Naive thymus-derived CD4-positive, alpha-beta T cell (primary cell): ENCODE data around the gene CTDSP2. TPM values are rescaled to one million over a fixed set of nuclear protein-coding genes. Genes with fewer than 3 reads are reported as not detected.
A peak's percentile ranks its signal among the peaks of the same experiment; 100 is the strongest.

Experiments
- ATAC-seq: fragments of 150-1000 bp; cut with Tn5 transposase; 2 replicates; pipeline ENCODE4 v1.10.0; 2021; ENCODE audit warnings: mild to moderate bottlenecking, moderate library complexity
- CTCF ChIA-PET: fragments of 350-600 bp; sonication (Branson Sonifier 250); formaldehyde crosslinking; loops from one replicate; lab custom pipeline; 2021; ENCODE audit warnings: antibody characterized with exemption; lab: Charles Lee
- POLR2A ChIA-PET: fragments of 350-600 bp; sonication (Branson Sonifier 250); formaldehyde crosslinking; loops from one replicate; lab custom pipeline; 2021; ENCODE audit warnings: antibody characterized with exemption, inconsistent platforms; lab: Charles Lee
- DNase-seq, 9 donors: peaks; one replicate each; pipeline versions ENCODE4 v3.0.0 to v3.0.0-alpha.2; 2020 to 2022; ENCODE audit warnings: mixed read lengths in 1 of 9
- H3K27ac ChIP-seq: one replicate; pipeline ENCODE4 v1.7.0; 2013; ENCODE audit warnings: mild to moderate bottlenecking, low read depth, low read length, moderate library complexity
- H3K27me3 ChIP-seq, 2 donors: one replicate each; pipeline ENCODE4 v1.7.0; 2013; ENCODE audit warnings: low read length in 2 of 2, mild to moderate bottlenecking in 2 of 2, moderate library complexity in 2 of 2; ENCODE audit not compliant: control insufficient read depth in 2 of 2, insufficient read depth in 2 of 2
- H3K36me3 ChIP-seq, 3 experiments: 1 replicate in 2 of 3; 2 replicates in 1 of 3; pipeline ENCODE4 v1.7.0; 2013; ENCODE audit warnings: low read length in 3 of 3, mild to moderate bottlenecking in 3 of 3, moderate library complexity in 1 of 3; ENCODE audit not compliant: insufficient read depth in 3 of 3, control insufficient read depth in 2 of 3
- H3K4me1 ChIP-seq, 2 donors: one replicate each; pipeline ENCODE4 v1.7.0; 2013; ENCODE audit warnings: low read length in 2 of 2, mild to moderate bottlenecking in 2 of 2, moderate library complexity in 1 of 2; ENCODE audit not compliant: control insufficient read depth in 2 of 2, insufficient read depth in 2 of 2
- H3K4me3 ChIP-seq: 2 replicates; pipeline ENCODE4 v1.7.0; 2013; ENCODE audit warnings: mild to moderate bottlenecking, low read length
- H3K9me3 ChIP-seq, 3 experiments: 1 replicate in 2 of 3; 2 replicates in 1 of 3; pipeline ENCODE4 v1.7.0; 2013; ENCODE audit warnings: low read length in 3 of 3; ENCODE audit not compliant: control insufficient read depth in 2 of 3
- H3K27ac Mint-ChIP-seq, 9 donors: one replicate each; pipeline ENCODE4 v1.8.0; 2020 to 2022; ENCODE audit warnings: mixed read lengths in 9 of 9, mild to moderate bottlenecking in 8 of 9, moderate library complexity in 5 of 9, inconsistent platforms in 2 of 9
- H3K27me3 Mint-ChIP-seq, 5 donors: one replicate each; pipeline ENCODE4 v1.8.0; 2021 to 2022; ENCODE audit warnings: mixed read lengths in 5 of 5, mild to moderate bottlenecking in 1 of 5
- H3K36me3 Mint-ChIP-seq, 5 donors: one replicate each; pipeline ENCODE4 v1.8.0; 2020 to 2022; ENCODE audit warnings: mixed read lengths in 5 of 5, mild to moderate bottlenecking in 3 of 5, inconsistent platforms in 1 of 5
- H3K4me1 Mint-ChIP-seq, 7 donors: one replicate each; pipeline ENCODE4 v1.8.0; 2020 to 2022; ENCODE audit warnings: mixed read lengths in 7 of 7, mild to moderate bottlenecking in 3 of 7, inconsistent platforms in 1 of 7
- H3K4me3 Mint-ChIP-seq, 10 donors: one replicate each; pipeline ENCODE4 v1.8.0; 2020 to 2022; ENCODE audit warnings: mild to moderate bottlenecking in 10 of 10, mixed read lengths in 10 of 10, moderate library complexity in 6 of 10, inconsistent platforms in 2 of 10
- H3K9me3 Mint-ChIP-seq, 11 donors: one replicate each; pipeline ENCODE4 v1.8.0; 2020 to 2022; ENCODE audit warnings: mixed read lengths in 11 of 11, mild to moderate bottlenecking in 4 of 11, inconsistent platforms in 1 of 11, moderate library complexity in 1 of 11
- intact Hi-C, 2 donors: fragments of 100-400 bp; cut with micrococcal nuclease; formaldehyde crosslinking; loops; one replicate each; pipeline ENCODE4 v1.15.1; 2023
- polyA plus RNA-seq, 2 donors: library from polyadenylated mRNA; unstranded; fragments of 300-500 nt; fragmentation: Illumina TruSeq; gene quantifications; one replicate each; pipeline ENCODE4 v1.2.3, GENCODE V29; 2021
- total RNA-seq, 6 experiments: library from RNA in 5 of 6; stranded (reverse) in 5 of 6; gene quantifications; 1 replicate in 5 of 6; 2 replicates in 1 of 6; pipeline ENCODE4 v1.2.3 and lab custom pipeline; 2021 to 2026

CTDSP2 gene
- total and polyA plus RNA-seq, 7 experiments from 2014 or later = 86.9 to 295 (median 130) TPM

GRCh38 chr12:57772429-57773322, 73.9 kb downstream of the CTDSP2 start, which contains the start of gene EEF1AKMT3:
Gene EEF1AKMT3 (plus strand): TSS chr12:57772614. CDS start chr12:57772725, 111 bp downstream.
- Mint-ChIP-seq H3K27me3 (peaks cover 0 to 3% (median 0%) of the 10 kb centered on the region in 5 donors), H3K4me3 (peak within 1 kb of the TSS; percentile 88 to 97 (median 94)), H3K9me3 (no peaks in the 10 kb centered on the region), H3K4me1 (peaks cover 20 to 34% (median 24%) of the 10 kb centered on the region in 7 donors), H3K27ac (peak within 1 kb of the TSS; percentile 74 to 98 (median 97)), H3K36me3 (peaks cover 0 to 14% (median 5%) of the 10 kb centered on the region in 5 donors)
- intact Hi-C loops = loop anchor here (1.0 kb wide), 7 partner anchors 10 to 1304 kb away; partner anchors contain the start of genes TSFM (in 2 of the 2), ATP23 (in 1 of the 2), CDK4 (in 1 of the 2) and GLI1 (in 1 of the 2)
- CTCF ChIA-PET = interaction anchor here (0.6 to 1.8 kb wide), 5 partner anchors 10 to 129 kb away, joined by 3 to 10 read pairs (median 8); partner anchors contain the start of genes TSFM and TSPAN31
- Histone ChIP-seq H3K36me3 (peaks cover 0 to 18% (median 0%) of the 10 kb centered on the region in 3 experiments), H3K4me1 (peaks cover 6 to 10% of the 10 kb centered on the region in 2 donors), H3K9me3 (no peaks in the 10 kb centered on the region), H3K27me3 (no peaks in the 10 kb centered on the region), H3K27ac (peak within 1 kb of the TSS; percentile 90), H3K4me3 (peak within 1 kb of the TSS; percentile 99)
- ATAC-seq = peak; percentile 13
- POLR2A ChIA-PET = interaction anchor here (0.7 to 1.3 kb wide), 6 partner anchors 8 to 124 kb away, joined by 3 to 7 read pairs (median 3); no protein-coding TSS in a partner anchor
- DNase-seq = peak in 1 of 9 donors; percentile 10

GRCh38 chr12:57771873-57772428, 74.6 kb downstream of the CTDSP2 start, which contains the start of gene METTL1:
Gene METTL1 (minus strand): TSS chr12:57772105. CDS start chr12:57772083, 22 bp downstream.
- peak within 1 kb of the TSS; percentile 88 to 97 (median 94) for H3K4me3 Mint-ChIP-seq
- H3K4me1 Mint-ChIP-seq = peaks cover 20 to 34% (median 25%) of the 10 kb centered on the region in 7 donors
- peak within 1 kb of the TSS; percentile 74 to 98 (median 97) for H3K27ac Mint-ChIP-seq
- intact Hi-C loops = loop anchor here (1.0 kb wide), 7 partner anchors 10 to 1304 kb away; partner anchors contain the start of genes TSFM (in 2 of the 2), ATP23 (in 1 of the 2), CDK4 (in 1 of the 2) and GLI1 (in 1 of the 2)
- peak; percentile 92 for ATAC-seq
- peaks cover 0 to 14% (median 5%) of the 10 kb centered on the region in 5 donors for H3K36me3 Mint-ChIP-seq
- Histone ChIP-seq H3K27ac (peak within 1 kb of the TSS; percentile 90), H3K36me3 (peaks cover 0 to 18% (median 0%) of the 10 kb centered on the region in 3 experiments), H3K27me3 (no peaks in the 10 kb centered on the region), H3K9me3 (no peaks in the 10 kb centered on the region), H3K4me3 (peak within 1 kb of the TSS; percentile 99), H3K4me1 (peaks cover 6 to 12% of the 10 kb centered on the region in 2 donors)
- CTCF ChIA-PET = interaction anchor here (0.6 to 1.8 kb wide), 5 partner anchors 10 to 129 kb away, joined by 3 to 10 read pairs (median 8); partner anchors contain the start of genes TSFM and TSPAN31
- POLR2A ChIA-PET = interaction anchor here (0.7 to 1.3 kb wide), 6 partner anchors 9 to 125 kb away, joined by 3 to 7 read pairs (median 3); no protein-coding TSS in a partner anchor
- DNase-seq = peak; percentile 70 to 91 (median 86)
- H3K27me3 Mint-ChIP-seq = peaks cover 0 to 3% (median under 1%) of the 10 kb centered on the region in 5 donors
- no peaks in the 10 kb centered on the region for H3K9me3 Mint-ChIP-seq

GRCh38 chr12:57771236-57771872, 75.2 kb downstream of the CTDSP2 start:
- CTCF ChIA-PET = interaction anchor here (1.2 to 1.8 kb wide), 2 partner anchors 15 to 26 kb away, joined by 4 to 8 read pairs; partner anchors contain the start of gene TSPAN31

GRCh38 chr12:57770734-57771133, 75.8 kb downstream of the CTDSP2 start:
- ChIA-PET POLR2A (no interaction called here), CTCF (no interaction called here)
- no peaks in the 10 kb centered on the region for H3K9me3 Mint-ChIP-seq
- DNase-seq (no peak), ATAC-seq (no peak)
- no peak overlapping the region for H3K4me3 ChIP-seq
- peaks cover 0 to 12% (median 5%) of the 10 kb centered on the region in 5 donors for H3K36me3 Mint-ChIP-seq
- H3K9me3 ChIP-seq = no peaks in the 10 kb centered on the region
- intact Hi-C loops = no loop called here
- peaks cover 0 to 18% (median 0%) of the 10 kb centered on the region in 3 experiments for H3K36me3 ChIP-seq
- peaks cover 0 to 12% (median 9%) of the 10 kb centered on the region in 5 donors for H3K27me3 Mint-ChIP-seq
- peaks cover 23 to 40% (median 31%) of the 10 kb centered on the region in 7 donors for H3K4me1 Mint-ChIP-seq
- peak overlapping the region in 9 of 10 donors; percentile 37 to 97 (median 67) for H3K4me3 Mint-ChIP-seq
- peaks cover 0 to 5% of the 10 kb centered on the region in 2 donors for H3K27me3 ChIP-seq
- H3K27ac ChIP-seq = peak overlapping the region; percentile 90
- peaks cover 8 to 24% of the 10 kb centered on the region in 2 donors for H3K4me1 ChIP-seq
- peak overlapping the region in 2 of 9 donors; percentile 23 to 48 for H3K27ac Mint-ChIP-seq

More at GRCh38 chr12:57771236-57771872, 75.2 kb downstream of the CTDSP2 start:
- no peaks in the 10 kb centered on the region for H3K9me3 ChIP-seq
- Mint-ChIP-seq H3K36me3 (peaks cover 0 to 14% (median 5%) of the 10 kb centered on the region in 5 donors), H3K9me3 (no peaks in the 10 kb centered on the region), H3K27ac (peak overlapping the region; percentile 74 to 98 (median 97)), H3K4me3 (peak overlapping the region; percentile 88 to 97 (median 94)), H3K4me1 (peaks cover 24 to 40% (median 30%) of the 10 kb centered on the region in 7 donors), H3K27me3 (peaks cover 0 to 7% (median 7%) of the 10 kb centered on the region in 5 donors)
- peaks cover 0 to 18% (median 0%) of the 10 kb centered on the region in 3 experiments for H3K36me3 ChIP-seq
- DNase-seq (peak in 2 of 9 donors; percentile 84 to 88), ATAC-seq (peak; percentile 78)
- peak overlapping the region; percentile 90 for H3K27ac ChIP-seq
- intact Hi-C loops = no loop called here
- H3K27me3 ChIP-seq = peaks cover 0 to 2% of the 10 kb centered on the region in 2 donors
- peak overlapping the region; percentile 99 for H3K4me3 ChIP-seq
- POLR2A ChIA-PET = interaction anchor here (0.9 to 1.3 kb wide), 3 partner anchors 9 to 71 kb away, joined by 3 to 7 read pairs (median 5); no protein-coding TSS in a partner anchor
- H3K4me1 ChIP-seq = peaks cover 6 to 18% of the 10 kb centered on the region in 2 donors
